ENCODE data around the gene CTIF. TPM values are rescaled to one million over a fixed set of nuclear protein-coding genes. Genes with fewer than 3 reads are reported as not detected.

The CTIF gene
- total RNA-seq, 2 experiments from 2014 or later: 0.06 to 0.38 TPM

GRCh38 chr18:48609820-48610815 is 71.3 kb downstream of the CTIF start:
- no peaks in the 10 kb centered on the region for H3K79me2 ChIP-seq (ENCODE audit: insufficient read depth, low read depth, low read length)
- ChIA-PET POLR2A (no interaction called here), CTCF (ENCODE audit: unreplicated experiment) (no interaction called here)
- no peaks in the 10 kb centered on the region for H3K9me2 ChIP-seq (ENCODE audit: insufficient read depth, low read length)
- H3K36me3 ChIP-seq (ENCODE audit: insufficient read depth, low read length): no peaks in the 10 kb centered on the region
- H3K27ac ChIP-seq (ENCODE audit: low read depth, low read length, poor library complexity, severe bottlenecking): no peak overlapping the region
- no peak for TF ChIP-seq CTCF (conservative IDR thresholded peaks at IDR 0.05; ENCODE audit: low read length)
- no peak for TF ChIP-seq EZH2phosphoT487 (IDR thresholded peaks at IDR 0.05; ENCODE audit: borderline replicate concordance, low read depth, low read length)
- no TSS peak for BruUV-seq (replicated peaks)
- no peaks in the 10 kb centered on the region for H3K9me3 ChIP-seq (ENCODE audit: low read length)
- peaks cover 9% of the 10 kb centered on the region for H3K4me1 ChIP-seq (ENCODE audit: insufficient read depth, low read length, poor library complexity, severe bottlenecking)
- no peak overlapping the region for H3K4me3 ChIP-seq (ENCODE audit: low read depth, low read length, poor library complexity, severe bottlenecking)
- H2AFZ ChIP-seq (ENCODE audit: low read length): no peak overlapping the region
- no peaks in the 10 kb centered on the region for H4K20me1 ChIP-seq (ENCODE audit: insufficient read depth, low read length)
- no peak for DNase-seq (ENCODE audit: low spot score)
- no peak overlapping the region for H3K4me2 ChIP-seq (ENCODE audit: low read length)
- intact Hi-C loops (cut with micrococcal nuclease; ENCODE audit: unreplicated experiment): no loop called here

GRCh38 chr18:48611203-48611602 is 72.4 kb downstream of the CTIF start:
- no peaks in the 10 kb centered on the region for H3K79me2 ChIP-seq (ENCODE audit: insufficient read depth, low read depth, low read length)
- no TSS peak for BruUV-seq (replicated peaks)
- H3K4me1 ChIP-seq (ENCODE audit: insufficient read depth, low read length, poor library complexity, severe bottlenecking): no peaks in the 10 kb centered on the region
- no peak overlapping the region for H3K4me2 ChIP-seq (ENCODE audit: low read length)
- ChIA-PET CTCF (ENCODE audit: unreplicated experiment) (no interaction called here), POLR2A (no interaction called here)
- no peak overlapping the region for H3K27ac ChIP-seq (ENCODE audit: low read depth, low read length, poor library complexity, severe bottlenecking)
- no peaks in the 10 kb centered on the region for H4K20me1 ChIP-seq (ENCODE audit: insufficient read depth, low read length)
- no peak for DNase-seq (ENCODE audit: low spot score)
- intact Hi-C loops (cut with micrococcal nuclease; ENCODE audit: unreplicated experiment): no loop called here
- no peaks in the 10 kb centered on the region for H3K9me3 ChIP-seq (ENCODE audit: low read length)
- H3K36me3 ChIP-seq (ENCODE audit: insufficient read depth, low read length): no peaks in the 10 kb centered on the region
- H2AFZ ChIP-seq (ENCODE audit: low read length): no peak overlapping the region
- H3K4me3 ChIP-seq (ENCODE audit: low read depth, low read length, poor library complexity, severe bottlenecking): no peak overlapping the region
- TF ChIP-seq CTCF (conservative IDR thresholded peaks at IDR 0.05; ENCODE audit: low read length): no peak
- no peak for TF ChIP-seq EZH2phosphoT487 (IDR thresholded peaks at IDR 0.05; ENCODE audit: borderline replicate concordance, low read depth, low read length)
- no peaks in the 10 kb centered on the region for H3K9me2 ChIP-seq (ENCODE audit: insufficient read depth, low read length)

All from OCI-LY7 (cell line).